GM12874 (cell line): ENCODE measurements around the gene RBM17.

Source experiments
- TF ChIP-seq, protein P1 (sequence below): IDR thresholded peaks from 2 replicates; pipeline ENCODE4 v1.5.1; 2011; ENCODE audit warnings: low read depth, mild to moderate bottlenecking, control low read depth, low read length, moderate library complexity; ENCODE audit not compliant: insufficient read depth

Gene RBM17

DNA sequence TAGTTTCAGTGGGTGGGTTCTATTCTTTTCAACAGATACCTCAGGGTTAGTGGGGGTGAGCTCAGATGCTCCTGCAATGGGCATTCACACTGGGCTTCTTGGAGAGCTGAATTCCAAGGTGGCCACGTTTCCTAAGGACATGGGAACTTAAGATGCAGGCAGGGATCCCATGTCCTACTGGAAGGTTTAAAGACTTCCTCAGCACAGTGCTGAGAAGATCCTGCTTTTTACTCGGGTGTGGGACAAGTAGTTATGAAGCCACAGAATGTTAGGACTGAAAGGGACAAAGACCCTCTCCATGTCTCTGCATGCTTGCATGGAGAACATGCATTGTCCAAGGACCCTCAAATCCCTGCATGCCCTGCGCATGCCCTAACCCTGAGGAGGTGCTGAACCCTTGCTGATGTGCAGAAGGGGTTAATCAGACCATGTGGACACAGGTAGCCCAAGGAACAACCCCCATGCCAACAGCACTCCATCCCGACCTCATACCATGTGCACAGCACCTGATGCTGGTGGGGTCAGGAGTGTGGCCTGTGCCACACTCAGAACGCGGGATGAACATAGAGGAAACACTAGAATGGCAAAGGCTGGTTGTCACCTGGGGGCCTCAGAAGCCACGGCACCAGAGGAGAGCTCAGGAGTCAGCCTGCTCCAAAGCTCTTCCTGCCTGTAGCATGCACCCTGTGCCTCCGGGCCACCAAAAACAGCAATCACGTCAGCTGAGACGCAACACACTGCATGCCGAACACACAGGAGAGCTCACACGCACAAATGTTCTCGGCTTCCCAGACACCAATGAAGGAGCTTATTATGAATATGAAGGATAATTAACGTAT lies 41.8 kb upstream of the RBM17 start:
- TF ChIP-seq, protein P1, sequence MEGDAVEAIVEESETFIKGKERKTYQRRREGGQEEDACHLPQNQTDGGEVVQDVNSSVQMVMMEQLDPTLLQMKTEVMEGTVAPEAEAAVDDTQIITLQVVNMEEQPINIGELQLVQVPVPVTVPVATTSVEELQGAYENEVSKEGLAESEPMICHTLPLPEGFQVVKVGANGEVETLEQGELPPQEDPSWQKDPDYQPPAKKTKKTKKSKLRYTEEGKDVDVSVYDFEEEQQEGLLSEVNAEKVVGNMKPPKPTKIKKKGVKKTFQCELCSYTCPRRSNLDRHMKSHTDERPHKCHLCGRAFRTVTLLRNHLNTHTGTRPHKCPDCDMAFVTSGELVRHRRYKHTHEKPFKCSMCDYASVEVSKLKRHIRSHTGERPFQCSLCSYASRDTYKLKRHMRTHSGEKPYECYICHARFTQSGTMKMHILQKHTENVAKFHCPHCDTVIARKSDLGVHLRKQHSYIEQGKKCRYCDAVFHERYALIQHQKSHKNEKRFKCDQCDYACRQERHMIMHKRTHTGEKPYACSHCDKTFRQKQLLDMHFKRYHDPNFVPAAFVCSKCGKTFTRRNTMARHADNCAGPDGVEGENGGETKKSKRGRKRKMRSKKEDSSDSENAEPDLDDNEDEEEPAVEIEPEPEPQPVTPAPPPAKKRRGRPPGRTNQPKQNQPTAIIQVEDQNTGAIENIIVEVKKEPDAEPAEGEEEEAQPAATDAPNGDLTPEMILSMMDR: no peak

DNA sequence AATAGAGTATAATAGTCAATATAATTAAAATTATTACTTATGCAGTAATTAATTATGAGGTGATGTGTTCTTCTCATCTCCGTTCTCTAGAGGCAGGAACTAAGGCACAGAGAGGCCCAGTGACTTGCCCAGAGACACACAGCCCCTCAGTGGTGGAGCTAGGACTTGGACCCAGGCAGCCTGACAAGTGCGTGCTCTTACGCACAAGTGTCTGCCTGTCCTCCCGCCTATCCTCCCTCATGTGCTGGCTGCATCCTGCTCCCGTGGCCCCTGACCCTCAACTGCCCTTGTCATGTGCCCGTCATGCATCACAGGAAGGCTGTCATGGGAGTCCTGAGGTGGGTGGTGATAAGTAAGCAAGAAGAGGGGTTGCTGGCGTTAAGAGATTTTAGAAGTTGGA lies 41.0 kb upstream of the RBM17 start:
- TF ChIP-seq, protein P1: no peak

DNA sequence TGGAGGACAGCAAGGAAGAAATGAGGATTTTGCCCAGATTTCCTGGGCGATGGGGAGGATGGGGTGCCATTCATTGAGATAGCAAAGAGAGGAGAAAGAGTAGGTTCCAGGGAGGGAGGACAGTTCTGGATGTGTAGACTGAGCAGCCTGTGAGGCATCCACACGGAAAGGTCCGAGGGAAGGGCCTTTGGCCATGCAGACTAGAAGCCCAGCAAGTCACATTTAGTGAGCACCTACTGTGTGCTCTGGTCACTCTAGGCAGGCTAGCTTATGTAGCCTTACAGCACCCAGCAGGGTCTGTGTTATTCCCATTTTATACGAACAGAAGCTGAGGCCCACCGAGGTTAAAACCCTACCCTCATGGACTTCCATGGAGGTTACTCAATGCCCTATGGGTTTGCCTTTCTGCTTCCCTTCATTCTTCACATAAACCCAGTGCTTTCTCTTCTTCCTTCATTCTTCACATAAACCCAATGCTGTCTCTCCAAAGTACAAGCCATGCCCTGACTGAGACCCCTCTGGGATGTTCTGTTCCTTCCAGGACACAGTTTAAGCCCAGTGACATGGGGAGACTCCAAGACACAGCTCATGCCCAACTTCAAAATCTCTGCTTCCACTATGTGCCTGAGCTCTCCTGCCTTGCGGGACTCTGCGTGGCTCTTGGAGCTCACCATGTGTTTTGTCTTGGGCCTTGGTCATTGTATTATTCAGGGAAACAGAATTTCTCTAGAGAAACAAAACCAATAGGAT lies 40.4 kb upstream of the RBM17 start:
- TF ChIP-seq, protein P1: no peak

DNA sequence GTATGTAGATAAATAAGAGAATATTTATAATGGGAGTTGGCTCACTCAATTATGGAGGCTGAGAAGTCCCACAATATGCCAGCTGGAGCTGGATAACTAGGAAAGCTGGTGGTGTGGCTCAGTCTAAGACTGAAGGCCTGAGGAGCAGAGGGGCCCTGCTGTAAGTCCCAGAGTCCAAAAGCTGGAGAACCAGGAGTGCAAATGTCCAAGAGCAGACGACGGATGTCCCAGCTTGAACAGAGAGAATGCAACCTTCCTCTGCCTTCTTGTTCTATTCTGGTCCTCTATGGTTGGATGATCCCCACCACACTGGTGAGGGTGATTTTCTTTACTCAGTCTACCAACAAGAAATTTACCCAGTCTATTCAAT lies 39.8 kb upstream of the RBM17 start:
- TF ChIP-seq, protein P1: no peak

DNA sequence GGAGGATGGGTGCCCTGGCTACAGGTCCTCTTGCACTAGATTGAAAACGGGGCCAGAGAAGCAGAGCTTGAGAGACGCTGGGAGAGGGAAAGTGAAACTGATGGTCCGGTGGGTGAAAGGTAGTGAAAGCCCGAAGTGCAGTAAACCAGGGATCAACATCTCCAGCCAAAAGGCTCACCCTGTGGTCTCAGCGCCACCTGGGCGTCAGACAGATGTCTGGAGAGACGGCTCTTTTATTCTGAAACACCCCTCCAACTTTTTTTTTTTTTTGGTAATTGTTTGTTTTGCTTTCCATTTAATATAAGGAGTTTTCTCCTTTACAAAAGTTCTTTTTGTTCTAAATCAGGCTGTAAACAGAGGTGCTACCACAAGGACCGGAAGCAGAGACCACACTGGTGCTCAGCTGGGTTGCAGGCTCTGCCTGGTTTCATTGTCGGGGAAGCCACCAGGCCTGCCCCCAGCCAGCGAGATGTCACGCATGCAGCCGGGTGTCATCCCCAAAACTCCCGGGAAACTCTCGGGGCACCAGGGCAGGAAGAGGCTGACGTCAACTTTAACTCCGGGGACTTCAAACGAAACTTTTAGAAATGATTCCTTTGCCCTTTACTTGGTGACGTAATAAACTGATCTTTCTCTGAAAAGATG lies 37.9 kb upstream of the RBM17 start:
- TF ChIP-seq, protein P1: peak; percentile 18; the same call in 1 of the 2 replicates

DNA sequence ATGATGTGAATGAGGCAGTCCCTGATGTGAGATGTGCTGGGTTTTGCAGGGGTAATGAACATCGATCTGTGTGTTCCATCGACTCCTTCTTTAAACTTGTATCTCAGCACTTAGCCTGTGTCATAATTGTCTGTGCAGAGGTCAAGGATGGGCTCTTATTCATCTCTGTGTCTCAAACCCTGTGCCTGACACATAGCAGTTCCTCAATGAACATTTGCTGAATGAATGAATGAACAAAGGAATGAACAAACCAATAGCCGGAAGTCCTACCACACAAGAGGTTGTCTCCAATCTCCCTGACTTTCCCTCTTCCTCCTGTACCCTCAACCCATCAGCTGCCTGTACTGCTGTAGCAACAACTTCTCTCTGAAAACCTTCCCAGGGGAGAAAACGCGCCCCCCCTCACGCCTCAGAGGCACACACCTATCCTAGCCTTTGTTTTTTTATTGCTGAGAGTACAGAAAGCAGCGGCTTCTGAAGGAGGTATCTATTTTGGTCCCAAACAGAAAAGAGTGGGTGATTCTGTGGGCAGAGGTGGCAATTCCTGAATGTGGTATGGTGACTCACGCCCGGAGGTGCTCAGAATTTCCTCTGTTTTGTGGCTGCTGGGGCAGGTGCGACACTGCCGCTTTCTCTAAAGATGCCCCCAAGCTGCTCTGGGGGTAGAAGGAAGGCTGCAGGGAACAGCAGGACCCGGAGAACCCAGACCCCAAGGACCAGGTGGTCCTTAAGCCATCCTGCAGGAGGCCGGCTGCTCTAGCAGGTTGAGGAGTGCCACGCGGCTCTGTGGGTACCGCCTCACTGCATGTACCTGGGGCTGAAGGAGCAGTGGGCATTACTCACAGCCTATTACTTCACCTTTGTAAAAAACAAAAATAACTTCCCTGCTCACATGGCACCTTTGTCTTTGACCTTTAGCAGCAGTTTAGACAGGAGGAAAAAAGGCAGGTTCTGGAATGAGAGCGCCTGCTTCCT lies 36.3 kb upstream of the RBM17 start:
- TF ChIP-seq, protein P1: no peak
